CD4-positive, alpha-beta T cell treated with Interleukin-17A for 4 hours (primary cell): ENCODE data around the gene CFLAR.
"Not testable (repeated sequence)": the region's sequence is repeated elsewhere in the genome, so short reads cannot be mapped to it uniquely, and the experiment has no call there.

Experiments used
- DNase-seq: peaks from one replicate; pipeline ENCODE4 v3.0.0-alpha.2; 2020; ENCODE audit warnings: mixed read lengths

The CFLAR gene

DNA sequence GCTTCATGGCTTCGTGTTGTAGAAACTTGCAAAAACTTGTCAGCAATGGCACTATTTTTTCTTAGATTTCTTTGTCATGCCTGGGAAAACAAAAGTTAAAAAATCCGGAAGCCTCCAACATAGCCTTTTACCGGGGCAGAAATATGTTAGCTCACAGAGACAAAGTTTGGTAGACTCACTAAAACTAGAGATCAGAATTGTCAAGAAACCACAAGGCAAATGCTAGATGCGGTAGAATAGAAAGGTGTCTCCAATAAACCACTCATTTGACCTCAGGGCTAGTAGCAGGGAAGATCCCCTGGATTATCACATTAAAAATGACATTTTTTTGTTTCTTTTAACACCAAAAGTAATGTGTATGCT, 67.4 kb downstream of the CFLAR start:
- no peak for DNase-seq

DNA sequence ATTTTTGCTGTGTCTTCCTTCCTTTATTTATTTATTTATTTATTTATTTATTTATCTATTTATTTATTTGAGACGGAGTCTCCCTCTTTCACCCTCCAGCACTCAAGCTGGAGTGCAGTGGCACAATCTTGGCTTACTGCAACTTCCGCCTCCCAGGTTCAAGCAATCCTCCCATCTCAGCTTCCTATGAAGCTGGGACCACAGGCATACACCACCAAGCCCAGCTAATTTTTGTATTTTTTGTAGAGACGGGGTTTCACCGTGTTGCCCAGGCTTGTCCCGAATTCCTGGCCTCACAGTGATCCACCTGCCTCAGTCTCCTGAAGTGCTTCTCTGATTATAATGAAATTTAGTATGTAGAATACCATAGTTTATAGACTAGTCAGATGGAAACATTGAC, 67.9 kb downstream of the CFLAR start:
- DNase-seq: not testable (repeated sequence)

DNA sequence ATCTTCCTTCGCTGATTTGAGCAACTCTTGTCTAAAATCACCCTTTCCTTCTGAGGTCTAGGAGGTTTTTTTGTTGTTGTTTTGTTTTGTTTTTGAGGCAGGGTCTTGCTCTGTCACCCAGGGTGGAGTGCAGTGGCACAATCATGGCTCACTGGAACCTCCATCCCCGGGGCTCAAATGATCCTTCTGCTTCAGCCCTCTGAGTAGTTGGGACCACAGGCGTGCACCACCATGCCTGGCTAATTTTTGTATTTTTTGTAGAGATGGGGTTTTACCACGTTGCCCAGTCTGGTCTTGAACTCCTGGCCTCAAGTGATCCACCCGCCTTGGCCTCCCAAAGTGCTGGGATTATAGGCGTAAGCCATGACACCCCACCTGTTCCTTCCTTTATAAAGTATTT, 68.3 kb downstream of the CFLAR start:
- DNase-seq: not testable (repeated sequence)

DNA sequence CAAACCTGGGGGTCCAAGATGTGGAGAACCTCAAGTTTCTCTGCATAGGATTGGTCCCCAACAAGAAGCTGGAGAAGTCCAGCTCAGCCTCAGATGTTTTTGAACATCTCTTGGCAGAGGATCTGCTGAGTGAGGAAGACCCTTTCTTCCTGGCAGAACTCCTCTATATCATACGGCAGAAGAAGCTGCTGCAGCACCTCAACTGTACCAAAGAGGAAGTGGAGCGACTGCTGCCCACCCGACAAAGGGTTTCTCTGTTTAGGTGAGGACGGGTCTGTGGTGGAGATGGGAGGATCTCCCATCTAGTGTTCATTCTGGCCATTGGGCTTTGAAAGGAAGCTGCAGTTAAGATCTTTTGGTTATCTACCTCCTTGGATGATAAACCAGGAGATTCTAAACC, 69.9 kb downstream of the CFLAR start:
- DNase-seq: peak; percentile 27

DNA sequence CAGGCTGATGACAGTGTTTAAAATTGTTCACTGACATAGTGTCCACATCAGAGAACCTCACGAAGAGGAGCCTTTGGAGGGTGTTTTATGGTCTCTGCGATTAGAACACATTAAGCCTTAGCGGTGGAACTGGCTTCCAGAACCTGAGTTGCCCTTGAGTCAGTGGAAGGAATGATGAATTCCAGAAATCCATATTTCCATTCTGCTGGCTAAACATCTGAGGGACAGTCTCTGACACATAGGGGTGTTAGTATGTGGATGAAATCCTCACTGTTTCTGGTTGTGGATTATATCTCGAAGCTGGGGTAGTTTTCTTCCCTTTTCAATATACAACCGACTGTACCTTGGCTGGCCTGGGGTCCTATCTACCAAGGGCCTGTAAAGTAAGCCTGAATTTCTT, 71.0 kb downstream of the CFLAR start:
- no peak for DNase-seq

DNA sequence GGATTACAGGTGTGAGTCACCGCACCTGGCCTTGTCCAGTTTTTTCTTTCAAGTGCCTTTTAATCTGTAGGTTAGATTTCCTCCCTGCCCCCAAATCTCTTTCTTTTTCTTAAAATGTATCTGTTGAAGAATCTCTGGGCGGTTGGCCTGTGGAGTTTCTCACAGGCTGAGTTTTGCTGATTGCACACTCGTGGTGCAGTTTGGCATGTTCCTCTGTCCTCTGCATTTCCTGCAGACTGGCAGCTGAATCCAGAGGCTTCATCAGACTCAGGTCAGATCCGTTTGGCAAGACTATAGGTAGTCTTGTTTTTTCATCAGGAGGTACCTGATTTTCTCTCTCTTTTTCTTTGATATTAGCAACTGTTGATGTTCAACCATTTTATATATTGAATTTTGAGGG, 72.5 kb downstream of the CFLAR start:
- DNase-seq: no peak

DNA sequence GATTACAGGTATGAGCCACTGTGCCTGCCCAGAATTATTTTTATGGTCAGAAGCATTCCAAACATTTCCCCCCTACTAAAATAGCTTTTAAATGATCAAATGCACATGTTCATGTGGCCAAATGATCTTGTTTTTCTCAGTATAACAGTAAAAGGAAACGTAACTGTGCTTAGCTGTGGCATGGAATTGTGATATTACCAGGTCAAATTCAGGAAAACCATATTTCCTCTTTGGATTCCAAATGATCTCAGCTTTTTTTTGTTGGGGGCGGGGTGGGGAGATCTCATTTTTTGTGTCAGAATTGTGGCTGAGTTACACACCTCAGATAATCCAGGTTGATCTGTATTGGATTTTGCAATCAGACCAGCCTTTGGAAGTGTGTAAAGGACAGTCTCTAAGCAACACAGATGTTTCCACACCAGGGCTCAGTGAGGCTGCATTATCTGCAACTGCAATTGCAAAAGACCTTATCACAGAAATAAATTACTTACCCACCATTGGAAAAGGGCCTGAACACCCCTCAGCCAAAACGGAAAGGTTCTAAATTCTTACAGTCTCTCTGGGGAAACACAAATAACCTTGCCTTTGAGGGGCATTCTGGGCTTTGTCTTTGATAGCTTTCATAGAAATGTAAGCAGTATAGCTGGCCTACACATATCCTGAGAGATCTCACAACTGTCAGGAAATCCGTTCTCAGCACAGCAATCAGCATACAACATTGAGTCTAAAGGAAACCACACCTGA, 75.3 kb downstream of the CFLAR start:
- peak; percentile 44 for DNase-seq

DNA sequence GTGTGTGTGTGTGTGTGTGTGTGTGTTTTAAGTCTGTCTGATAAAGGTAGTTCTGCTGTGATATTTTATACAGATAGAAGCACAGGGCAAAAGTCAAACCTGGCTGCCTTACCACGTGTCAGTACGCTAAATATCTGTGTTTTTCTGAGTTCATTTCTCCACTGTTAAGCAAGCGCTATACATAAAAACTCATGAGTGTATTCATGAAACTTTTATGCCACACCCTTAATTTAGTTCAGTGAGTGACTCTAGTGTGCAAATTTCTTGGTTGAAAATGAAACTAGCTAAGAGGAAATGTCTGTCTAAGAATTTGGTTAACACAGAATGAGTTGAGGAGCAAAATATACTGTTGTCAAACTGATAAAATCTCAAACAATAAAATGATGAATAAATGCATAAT, 78.1 kb downstream of the CFLAR start:
- no peak for DNase-seq

DNA sequence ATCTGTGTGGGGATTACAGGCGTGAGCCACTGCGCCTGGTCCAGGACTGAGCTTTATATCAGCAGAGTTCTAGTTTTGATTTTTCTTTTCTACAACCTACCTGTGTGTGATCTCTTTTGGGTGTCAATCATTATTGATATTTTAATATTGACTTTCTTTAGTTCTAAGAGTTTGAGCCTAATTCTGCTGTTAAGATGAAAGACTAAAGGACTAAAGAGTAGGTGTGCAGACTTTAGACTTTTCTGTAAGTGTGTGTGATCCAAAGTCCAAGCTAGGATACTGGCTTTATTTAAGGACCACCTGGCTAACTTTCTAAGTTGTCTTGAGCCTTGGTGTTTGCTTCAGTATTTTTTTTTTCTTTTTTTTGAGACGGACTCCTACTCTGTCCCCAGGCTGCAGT, 79.4 kb downstream of the CFLAR start:
- no peak for DNase-seq

DNA sequence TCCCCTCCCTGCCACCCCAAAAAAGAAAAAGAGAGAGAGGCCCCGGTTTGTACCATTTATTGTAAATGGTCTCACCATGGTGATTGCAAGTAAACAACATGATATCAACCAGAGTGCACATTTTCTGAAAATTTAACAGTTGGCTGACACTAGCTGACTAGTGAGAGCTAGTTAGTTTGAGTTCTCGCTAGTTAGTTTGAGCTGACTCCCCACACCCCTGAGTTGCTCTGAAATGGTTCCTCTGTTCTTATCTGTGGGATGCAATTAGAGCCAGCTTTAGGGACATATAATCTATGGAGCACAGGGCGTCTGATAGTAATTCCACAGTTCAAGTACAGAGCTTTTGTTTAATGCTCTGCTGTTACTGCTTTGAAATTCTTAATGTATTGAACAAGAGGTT, 80.0 kb downstream of the CFLAR start:
- no peak for DNase-seq

DNA sequence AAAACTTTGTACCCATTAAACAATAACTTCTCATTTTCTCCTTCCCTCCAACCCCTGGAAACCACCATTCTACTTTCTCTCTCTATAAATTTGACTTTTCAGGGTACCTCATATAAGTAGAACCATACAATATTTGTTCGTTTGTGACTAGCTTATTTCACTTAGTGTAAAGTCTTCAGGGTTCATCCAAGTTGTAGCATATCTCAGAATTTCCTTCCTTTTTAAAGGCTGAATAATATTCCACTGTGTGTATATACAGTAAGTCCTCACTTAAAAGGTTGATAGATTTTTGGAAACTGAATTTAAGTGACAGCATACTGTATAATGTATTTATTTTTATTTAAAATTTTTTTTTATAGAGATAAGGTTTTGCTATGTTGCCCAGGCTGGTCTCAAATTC, 80.8 kb downstream of the CFLAR start:
- DNase-seq: no peak

DNA sequence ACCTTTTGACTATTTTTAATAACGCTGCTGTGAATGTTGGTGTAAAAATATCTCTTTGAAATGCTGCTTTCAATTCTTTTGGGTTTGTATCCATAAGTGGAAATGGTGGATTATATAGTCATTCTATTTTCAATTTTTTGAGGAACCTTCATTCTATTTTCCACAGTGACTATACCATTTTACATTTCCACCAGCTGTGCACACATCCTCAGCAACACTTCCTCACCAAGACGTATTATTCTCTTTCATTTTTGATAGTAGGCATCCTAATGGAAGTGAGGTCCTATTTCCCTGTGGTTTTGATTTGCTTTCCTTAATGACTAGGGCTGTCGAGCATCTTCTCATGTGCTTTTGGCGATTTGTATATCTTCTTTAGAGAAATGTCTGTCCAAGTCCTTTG, 81.8 kb downstream of the CFLAR start:
- DNase-seq: no peak

DNA sequence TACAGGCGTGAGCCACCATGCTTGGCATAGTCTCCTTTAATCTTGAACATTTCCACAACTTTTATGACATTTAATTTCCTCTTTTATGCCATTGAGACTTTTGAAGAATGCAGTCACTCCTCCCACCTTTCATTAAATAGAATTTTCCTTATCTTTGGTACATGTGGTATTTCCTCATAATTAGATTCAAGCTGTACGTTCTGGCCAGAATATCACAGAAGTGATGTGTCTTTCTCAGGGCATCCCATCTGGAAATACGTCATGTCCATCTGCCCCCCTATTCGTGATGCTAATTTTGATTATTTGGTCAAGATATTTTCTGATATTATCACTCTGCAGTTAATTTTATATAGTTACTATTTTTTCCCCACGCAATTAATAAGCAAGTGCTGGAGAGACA, 83.9 kb downstream of the CFLAR start:
- DNase-seq: no peak

DNA sequence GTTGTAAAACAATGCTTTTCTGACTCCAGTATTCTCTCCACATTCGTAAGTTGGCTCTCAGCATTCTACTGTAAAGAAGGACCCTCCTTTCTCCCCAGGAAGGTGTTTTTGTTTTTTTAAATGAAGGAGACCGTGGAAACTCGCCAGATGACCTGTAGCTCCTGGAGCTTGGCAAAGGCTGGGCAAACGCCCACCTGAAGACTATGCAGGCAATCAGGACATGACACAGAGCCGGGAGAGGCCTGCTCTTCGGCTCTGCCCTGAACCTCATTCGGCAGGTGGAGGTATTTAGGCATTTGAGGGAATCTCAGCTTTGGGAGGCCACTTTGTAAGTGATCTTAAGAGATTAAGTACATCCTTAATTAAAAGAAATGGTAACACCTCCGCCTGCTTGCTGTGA, 84.4 kb downstream of the CFLAR start:
- DNase-seq: no peak

DNA sequence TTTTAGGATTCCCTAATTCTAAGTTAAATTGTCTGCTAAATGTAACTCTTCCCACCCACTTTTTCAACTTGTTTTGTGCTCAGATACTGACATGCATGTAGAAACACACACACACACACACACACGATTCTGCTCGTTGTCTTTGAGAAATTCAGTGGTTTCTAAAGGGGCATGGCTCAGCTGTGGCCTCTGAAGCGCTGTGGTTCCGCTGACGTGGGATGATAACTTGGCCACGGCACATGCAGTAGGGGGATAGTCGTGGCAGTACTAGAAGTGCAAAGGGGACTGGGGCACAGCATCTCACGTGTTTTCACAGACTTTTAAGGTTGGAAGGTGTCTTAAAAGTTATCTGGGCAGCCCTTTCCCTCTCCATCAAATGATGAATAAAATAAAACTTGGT, 85.4 kb downstream of the CFLAR start:
- no peak for DNase-seq

DNA sequence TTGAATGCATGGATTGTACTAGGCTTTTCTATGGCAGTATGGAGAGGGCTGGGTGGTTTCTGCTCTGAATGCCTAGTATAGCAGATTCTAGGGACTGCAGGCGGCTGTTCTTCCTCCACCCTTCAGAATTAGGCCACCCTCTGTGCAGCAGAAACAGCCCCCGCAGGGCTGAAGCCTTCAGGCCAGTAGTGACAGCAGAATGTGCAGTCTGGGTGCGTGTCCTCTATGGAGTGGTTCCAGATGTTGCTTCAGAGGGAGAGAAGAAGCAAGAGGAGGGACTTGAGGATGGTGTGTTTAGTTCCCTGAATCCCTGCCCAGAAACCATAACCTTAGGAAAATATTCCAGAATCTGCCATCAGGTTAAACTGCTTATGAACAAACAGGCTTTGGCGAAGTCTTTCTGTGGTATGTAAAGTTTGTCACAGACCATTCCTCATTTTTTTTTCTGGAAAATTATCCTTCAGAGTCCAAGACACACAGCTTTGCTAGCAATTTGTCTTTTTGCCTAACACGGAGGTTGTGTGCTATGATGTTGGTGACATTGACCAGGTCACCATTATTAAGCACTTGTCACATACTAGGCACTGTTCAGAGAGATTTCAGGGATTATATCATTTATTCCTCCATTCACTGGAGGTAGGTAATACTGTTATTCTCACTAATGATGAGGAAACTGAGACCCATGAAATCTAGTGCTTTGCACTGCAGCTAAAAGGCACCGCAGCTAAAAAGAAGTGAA, 88.1 kb downstream of the CFLAR start:
- no peak for DNase-seq

DNA sequence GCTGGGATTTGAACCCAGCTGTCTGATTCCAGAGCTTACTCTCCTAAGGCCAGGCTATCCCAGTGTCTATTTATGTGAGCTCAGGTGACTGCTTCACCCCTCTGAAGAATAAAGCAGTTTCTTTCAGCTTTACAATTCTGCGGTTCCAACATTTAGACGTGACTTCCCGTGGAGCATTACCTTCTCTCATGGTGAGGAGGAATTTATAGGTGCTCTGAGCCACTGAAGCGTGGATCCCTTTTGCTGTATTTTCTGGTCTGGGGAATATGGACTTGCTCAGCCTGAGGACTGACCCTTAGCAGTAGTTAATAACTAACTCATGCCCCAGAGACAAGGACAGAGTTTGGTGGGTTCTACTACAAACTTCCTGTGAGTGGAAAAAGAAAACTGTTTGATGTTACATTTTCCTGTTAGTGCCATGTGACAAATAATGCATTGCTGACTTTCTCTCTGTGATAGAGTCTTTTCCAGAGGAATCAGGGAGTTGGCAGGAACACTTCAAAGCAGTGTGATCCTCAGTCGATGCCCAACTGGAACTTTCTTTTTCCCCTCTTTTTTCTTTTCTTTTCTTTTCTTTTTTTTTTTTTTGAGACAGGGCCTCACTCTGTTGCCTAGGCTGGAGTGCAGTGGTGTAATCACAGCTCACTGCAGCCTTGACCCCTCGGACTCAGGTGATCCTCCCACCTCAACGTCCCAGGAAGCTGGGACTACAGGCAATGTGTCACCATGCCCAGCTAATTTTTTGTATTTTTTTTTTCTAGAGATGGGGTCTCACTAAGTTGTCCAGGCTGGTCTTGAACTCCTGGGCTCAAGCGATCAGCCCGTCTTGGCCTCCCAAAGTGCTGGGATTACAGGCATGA, 88.9 kb downstream of the CFLAR start:
- no peak for DNase-seq

DNA sequence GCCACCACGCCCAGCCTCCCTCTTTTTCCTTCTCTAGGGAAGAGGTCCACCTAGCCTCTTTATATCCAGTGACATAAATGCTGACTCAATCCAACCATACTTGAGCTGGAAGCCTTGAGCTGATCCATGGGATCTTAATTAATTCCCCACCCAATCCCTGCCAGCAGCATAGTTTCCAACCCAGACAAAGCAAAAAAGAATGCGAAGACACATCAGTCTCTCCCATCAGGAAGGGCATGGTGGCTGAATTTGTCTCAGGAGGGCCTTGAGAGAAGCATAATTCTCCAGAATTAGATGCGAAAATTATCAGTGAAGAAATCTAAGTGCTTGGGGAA, 89.5 kb downstream of the CFLAR start:
- no peak for DNase-seq

DNA sequence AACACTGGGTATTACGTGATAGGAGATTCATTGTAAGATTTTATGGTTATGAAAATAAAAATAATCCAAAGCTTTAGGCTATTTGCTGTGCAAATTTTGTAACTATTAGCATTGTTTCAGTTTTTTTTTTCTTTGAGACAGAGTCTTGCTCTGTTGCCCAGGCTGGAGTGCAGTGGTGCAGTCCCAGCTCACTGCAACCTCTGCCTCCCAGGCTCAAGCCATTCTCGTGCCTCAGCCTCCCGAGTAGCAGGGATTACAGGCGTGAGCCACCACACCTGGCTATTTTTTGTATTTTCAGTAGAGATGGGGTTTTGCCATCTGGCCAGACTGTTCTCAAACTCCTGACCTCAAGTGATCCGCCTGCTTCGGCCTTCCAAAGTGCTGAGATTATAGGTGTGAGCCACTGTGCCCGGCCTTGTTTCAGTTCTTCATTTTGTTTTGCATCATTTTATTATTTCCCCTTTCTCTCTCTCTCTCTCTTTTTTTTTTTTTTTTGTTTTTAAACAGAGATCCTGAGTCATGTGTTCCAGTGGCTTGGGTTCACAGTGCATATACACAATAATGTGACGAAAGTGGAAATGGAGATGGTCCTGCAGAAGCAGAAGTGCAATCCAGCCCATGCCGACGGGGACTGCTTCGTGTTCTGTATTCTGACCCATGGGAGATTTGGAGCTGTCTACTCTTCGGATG, 92.7 kb downstream of the CFLAR start:
- DNase-seq: no peak

DNA sequence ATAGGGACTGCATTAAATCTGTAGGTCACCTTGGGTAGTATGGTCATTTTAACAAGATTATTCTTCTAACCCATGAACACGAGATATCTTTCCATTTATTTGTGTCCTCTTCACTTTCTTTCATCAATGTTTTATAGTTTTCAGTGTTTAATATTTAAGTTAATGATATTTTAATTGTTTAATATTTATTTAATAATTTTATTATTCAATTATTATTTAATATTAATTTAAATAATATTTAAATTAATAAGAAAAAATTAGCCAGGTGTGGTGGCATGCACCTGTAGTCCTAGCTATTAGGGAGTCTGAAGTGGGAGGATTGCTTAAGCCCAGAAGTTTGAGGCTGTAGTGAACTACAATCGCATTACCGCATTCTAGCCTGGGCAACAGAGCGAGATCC, 100.0 kb downstream of the CFLAR start:
- no peak for DNase-seq

DNA sequence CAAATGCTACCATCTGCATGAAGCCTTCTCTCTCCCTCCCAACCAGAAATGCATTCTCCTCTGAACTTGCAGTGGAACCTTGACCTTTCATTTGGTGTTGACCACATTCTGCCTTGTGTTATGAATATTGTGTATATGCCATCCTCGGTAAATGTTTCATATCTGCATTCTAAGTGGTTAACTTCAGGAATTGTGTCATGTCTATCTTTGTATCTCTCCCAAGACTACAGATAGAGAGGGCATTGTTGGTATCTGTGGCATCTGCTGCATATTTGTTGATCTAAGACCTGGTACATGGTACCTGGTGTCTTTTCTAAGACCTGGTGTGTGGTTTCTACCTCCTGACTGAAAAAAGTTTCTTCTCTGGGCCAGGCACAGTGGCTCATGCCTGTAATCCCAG, 101.0 kb downstream of the CFLAR start:
- no peak for DNase-seq

DNA sequence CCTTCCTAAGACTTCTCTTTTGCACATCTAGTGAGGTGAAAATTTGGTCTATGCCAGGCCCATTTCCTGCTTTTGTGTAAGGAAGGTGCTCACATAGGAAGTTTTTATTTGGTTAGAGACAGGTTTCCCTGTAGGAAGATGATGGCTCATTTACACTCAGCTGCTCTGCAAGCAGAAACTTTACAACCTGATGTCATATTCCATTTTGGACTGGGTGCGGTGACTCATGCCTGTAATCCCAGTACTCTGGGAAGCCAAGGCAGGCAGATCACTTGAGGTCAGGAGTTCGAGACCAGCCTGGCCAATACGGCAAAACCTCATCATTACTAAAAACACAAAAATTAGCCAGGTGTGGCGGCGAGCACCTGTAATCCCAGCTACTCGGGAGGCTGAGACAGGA, 102.8 kb downstream of the CFLAR start:
- no peak for DNase-seq

DNA sequence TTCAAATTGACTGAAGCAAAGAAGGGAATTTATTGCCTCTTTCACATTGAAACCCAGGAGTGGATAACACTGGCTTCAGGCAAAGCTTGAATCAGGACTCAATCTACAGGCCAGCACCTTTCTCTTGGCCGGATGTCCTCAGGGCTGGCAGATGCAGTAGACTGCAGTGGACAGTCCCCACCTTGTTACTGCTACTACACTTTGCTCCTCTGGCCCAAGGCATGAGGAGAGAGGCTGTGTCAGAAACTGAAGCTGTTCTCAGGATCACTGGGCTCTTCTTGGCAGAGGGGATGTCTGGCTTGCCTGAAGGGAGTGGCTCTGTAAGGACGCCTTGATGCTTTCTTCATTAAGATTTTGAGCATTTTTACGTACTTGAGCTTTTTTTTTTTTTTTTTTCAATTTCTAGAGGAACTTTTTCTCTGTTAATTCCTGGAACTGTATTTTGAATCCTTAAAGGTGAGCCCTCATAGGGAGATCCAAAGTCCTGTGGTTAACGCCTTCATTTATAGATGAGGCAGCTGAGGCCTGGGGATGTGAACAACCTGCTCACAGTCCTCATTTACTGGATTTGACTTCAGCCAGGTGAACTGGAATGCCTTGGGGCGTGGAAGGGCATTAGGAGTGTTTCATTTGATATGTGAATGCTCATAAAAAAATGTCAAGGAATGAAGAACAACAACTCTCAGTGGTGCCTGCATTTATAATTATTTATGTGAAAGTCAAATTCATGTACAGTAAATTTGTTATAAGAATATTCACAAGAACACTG, 103.5 kb downstream of the CFLAR start:
- no peak for DNase-seq
